SU-DHL-6 (cell line): ENCODE data around the gene SULF2.

Source experiments
- H2AFZ ChIP-seq: fragments of 200-600 bp; sonication (generic); 2 replicates; pipeline ENCODE4 v1.6.1; 2014; ENCODE audit warnings: low read depth, mild to moderate bottlenecking, moderate library complexity, mixed read lengths, antibody characterized with exemption, low read length; ENCODE audit not compliant: severe bottlenecking
- H3F3A ChIP-seq: fragments of 200-600 bp; shearing (Covaris generic); 2 replicates; pipeline ENCODE4 v1.6.0; 2016; ENCODE audit warnings: antibody characterized with exemption, mild to moderate bottlenecking; ENCODE audit not compliant: insufficient read depth
- H3K27ac ChIP-seq: fragments of 200-600 bp; sonication (generic); 2 replicates; pipeline ENCODE4 v1.5.1; 2016; ENCODE audit warnings: low read depth, mild to moderate bottlenecking, low read length, moderate library complexity, mixed read lengths
- H3K27me3 ChIP-seq: fragments of 200-600 bp; sonication (generic), shearing (Covaris generic); 2 replicates; pipeline ENCODE4 v1.6.0; 2014; ENCODE audit warnings: mild to moderate bottlenecking, low read length
- H3K36me3 ChIP-seq: fragments of 200-600 bp; sonication (generic); 2 replicates; pipeline ENCODE4 v1.6.1; 2014; ENCODE audit warnings: mild to moderate bottlenecking, low read length, mixed read lengths
- H3K4me2 ChIP-seq: fragments of 300-600, 200-600 bp; shearing (Covaris generic), sonication (generic); 2 replicates; pipeline ENCODE4 v1.6.0; 2014; ENCODE audit warnings: low read length, low read depth, mild to moderate bottlenecking; ENCODE audit not compliant: poor library complexity, severe bottlenecking
- H3K4me3 ChIP-seq: fragments of 200-600 bp; sonication (generic); 2 replicates; pipeline ENCODE4 v1.5.1; 2014; ENCODE audit warnings: antibody characterized with exemption, low read length, mild to moderate bottlenecking, mixed read lengths; ENCODE audit not compliant: insufficient read depth, poor library complexity, severe bottlenecking
- H3K79me2 ChIP-seq: fragments of 200-600 bp; sonication (generic); 2 replicates; pipeline ENCODE4 v1.6.1; 2014; ENCODE audit warnings: mild to moderate bottlenecking, low read length, moderate library complexity; ENCODE audit not compliant: insufficient read depth
- H3K9ac ChIP-seq: fragments of 200-600 bp; sonication (generic); 2 replicates; pipeline ENCODE4 v1.7.0; 2014; ENCODE audit warnings: mild to moderate bottlenecking, low read length
- H3K9me2 ChIP-seq: fragments of 200-600 bp; sonication (generic); replicated peaks from 2 replicates; pipeline ENCODE4 v1.6.1; 2014; ENCODE audit warnings: low read length; ENCODE audit not compliant: insufficient read depth
- H3K9me3 ChIP-seq: fragments of 200-600 bp; sonication (generic); 2 replicates; pipeline ENCODE4 v1.6.1; 2014; ENCODE audit warnings: low read length, mixed read lengths; ENCODE audit not compliant: insufficient read depth
- H4K20me1 ChIP-seq: fragments of 200-600 bp; sonication (generic); 2 replicates; pipeline ENCODE4 v1.6.1; 2014; ENCODE audit warnings: low read depth, mild to moderate bottlenecking, antibody characterized with exemption, low read length, moderate library complexity, mixed read lengths
- CTCF ChIP-seq: fragments of 200-600 bp; sonication (generic); IDR thresholded peaks from one replicate; pipeline ENCODE4 v1.5.1; 2017; ENCODE audit warnings: antibody characterized with exemption, mild to moderate bottlenecking, low read length, moderate library complexity; ENCODE audit not compliant: insufficient read depth, poor library complexity, severe bottlenecking
- EZH2phosphoT487 ChIP-seq: fragments of 200-600 bp; sonication (generic), shearing (Covaris generic); conservative IDR thresholded peaks from 2 replicates; pipeline ENCODE4 v1.6.1; 2018; ENCODE audit warnings: mild to moderate bottlenecking, antibody characterized with exemption, low read length, moderate library complexity, mixed read lengths

The SULF2 gene

DNA sequence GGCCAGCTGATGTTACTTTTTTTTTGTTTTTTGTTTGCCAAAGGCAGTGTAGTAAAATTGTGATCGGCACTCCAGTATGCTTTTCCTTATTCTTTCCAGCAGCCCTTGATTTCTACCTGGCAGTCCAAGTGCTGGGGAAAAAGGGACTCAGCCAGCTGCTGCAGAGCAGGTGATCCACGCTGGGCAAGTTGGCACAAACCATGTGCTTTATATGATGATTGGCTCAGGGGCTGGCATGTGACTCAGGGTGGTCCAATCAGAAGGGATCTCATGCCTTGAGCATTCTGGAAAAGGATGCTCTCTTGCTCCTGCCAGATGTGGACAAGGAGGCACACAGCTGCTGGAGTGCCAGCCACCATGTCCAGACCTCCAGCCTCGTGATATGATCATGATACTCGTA lies 54.5 kb downstream of the SULF2 start:
- Histone ChIP-seq H2AFZ (no peak overlapping the region), H3K9ac (no peak overlapping the region), H3K4me3 (no peak overlapping the region), H3K27ac (no peak overlapping the region), H4K20me1 (no peaks in the 10 kb centered on the region), H3K4me2 (no peak overlapping the region), H3K27me3 (no peaks in the 10 kb centered on the region), H3K36me3 (no peaks in the 10 kb centered on the region), H3F3A (no peaks in the 10 kb centered on the region), H3K9me3 (no peaks in the 10 kb centered on the region), H3K9me2 (no peaks in the 10 kb centered on the region), H3K79me2 (no peaks in the 10 kb centered on the region)
- TF ChIP-seq EZH2phosphoT487 (no peak), CTCF (no peak)

- H4K20me1 ChIP-seq = no peaks in the 10 kb centered on the region
These were observed 55.8 kb downstream of the SULF2 start for GRCh38 chr20:47729472-47729871.

DNA sequence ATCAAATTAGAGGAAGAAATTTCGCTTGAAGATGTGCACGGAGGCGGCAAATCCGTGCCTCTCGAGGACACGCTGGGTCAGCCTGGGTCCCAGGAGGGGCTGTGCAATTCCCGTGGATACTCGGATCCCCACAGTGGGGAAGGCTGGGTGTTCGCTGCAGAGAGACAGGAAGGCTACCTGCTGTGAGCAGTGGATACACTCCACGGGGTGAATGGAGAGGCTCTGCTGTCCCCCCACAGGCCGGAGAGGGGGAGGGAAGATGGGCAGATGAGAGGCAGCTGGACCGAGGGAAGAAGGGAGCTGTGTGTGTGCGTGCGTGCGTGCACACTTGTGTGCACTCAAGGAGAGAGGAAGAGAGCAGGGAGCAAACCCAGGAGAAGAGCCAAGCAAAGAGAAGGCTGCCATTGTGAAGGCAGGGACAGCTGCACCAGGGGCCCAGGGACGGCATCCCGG lies 57.3 kb downstream of the SULF2 start:
- H3K9ac ChIP-seq = peak overlapping the region; percentile 29; the same call in 1 of the 2 replicates
- H3K9me3 ChIP-seq = no peaks in the 10 kb centered on the region
- H3K9me2 ChIP-seq = no peaks in the 10 kb centered on the region
- H3K79me2 ChIP-seq = no peaks in the 10 kb centered on the region
- peak overlapping the region; percentile 64 for H3K27ac ChIP-seq
- no peaks in the 10 kb centered on the region for H3K36me3 ChIP-seq
- H3F3A ChIP-seq = no peaks in the 10 kb centered on the region
- peak overlapping the region; percentile 47 for H3K4me2 ChIP-seq
- H3K4me3 ChIP-seq = no peak overlapping the region
- no peak for TF ChIP-seq CTCF
- no peak for TF ChIP-seq EZH2phosphoT487
- no peaks in the 10 kb centered on the region for H3K27me3 ChIP-seq
- H2AFZ ChIP-seq = peak overlapping the region; percentile 59
- no peaks in the 10 kb centered on the region for H4K20me1 ChIP-seq

More at GRCh38 chr20:47729472-47729871, 55.8 kb downstream of the SULF2 start:
- no peak for TF ChIP-seq CTCF
- no peak for TF ChIP-seq EZH2phosphoT487
- no peaks in the 10 kb centered on the region for H3K9me2 ChIP-seq
- no peak overlapping the region for H3K4me2 ChIP-seq
- no peaks in the 10 kb centered on the region for H3K9me3 ChIP-seq
- H3K27ac ChIP-seq = no peak overlapping the region
- no peak overlapping the region for H3K9ac ChIP-seq
- no peaks in the 10 kb centered on the region for H3K79me2 ChIP-seq
- no peaks in the 10 kb centered on the region for H3F3A ChIP-seq
- H3K36me3 ChIP-seq = no peaks in the 10 kb centered on the region
- no peak overlapping the region for H3K4me3 ChIP-seq
- no peak overlapping the region for H2AFZ ChIP-seq
- no peaks in the 10 kb centered on the region for H3K27me3 ChIP-seq
